ENCODE measurements around the gene PITPNB.

The PITPNB gene

DNA sequence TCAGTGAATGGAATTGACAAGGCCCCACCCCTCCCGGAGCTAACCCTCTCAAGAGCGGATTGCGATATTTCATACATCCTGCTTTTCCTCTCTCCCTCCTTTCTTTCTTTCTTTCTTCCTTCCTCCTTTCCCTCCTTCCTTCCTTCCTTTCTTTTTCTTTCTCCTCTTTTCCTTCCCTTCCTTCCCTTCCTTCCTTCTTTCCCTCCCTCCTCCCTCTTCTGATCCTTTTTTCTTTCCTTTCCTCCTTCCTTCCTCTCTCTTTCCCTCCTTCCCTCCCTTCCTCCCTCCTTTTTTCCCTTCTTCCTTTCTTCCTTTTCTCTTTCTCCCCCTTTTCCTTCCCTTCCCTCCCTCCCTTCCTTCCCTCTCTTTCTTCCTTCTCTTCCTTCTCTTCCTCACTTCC lies 102.5 kb downstream of the PITPNB start:
- H3K9me3 ChIP-seq (ENCODE audit: control insufficient read depth, low read length) = no peaks in the 10 kb centered on the region
- no peak overlapping the region for H3K27ac ChIP-seq (ENCODE audit: insufficient read depth, low read depth, low read length, poor library complexity, severe bottlenecking)
- H3K27me3 ChIP-seq (ENCODE audit: control insufficient read depth, insufficient read depth, low read length, poor library complexity, severe bottlenecking) = no peaks in the 10 kb centered on the region
- WGBS, 2 experiments = 93 to 94% methylated on average over 3 of the region's 3 CpGs
- no peaks in the 10 kb centered on the region for H3K36me3 ChIP-seq (ENCODE audit: control insufficient read depth, insufficient read depth, low read length)
- peaks cover 5% of the 10 kb centered on the region for H3K4me1 ChIP-seq (ENCODE audit: control insufficient read depth, insufficient read depth, low read length)
- no peak overlapping the region for H3K4me3 ChIP-seq (ENCODE audit: insufficient read depth, low read depth, low read length)

DNA sequence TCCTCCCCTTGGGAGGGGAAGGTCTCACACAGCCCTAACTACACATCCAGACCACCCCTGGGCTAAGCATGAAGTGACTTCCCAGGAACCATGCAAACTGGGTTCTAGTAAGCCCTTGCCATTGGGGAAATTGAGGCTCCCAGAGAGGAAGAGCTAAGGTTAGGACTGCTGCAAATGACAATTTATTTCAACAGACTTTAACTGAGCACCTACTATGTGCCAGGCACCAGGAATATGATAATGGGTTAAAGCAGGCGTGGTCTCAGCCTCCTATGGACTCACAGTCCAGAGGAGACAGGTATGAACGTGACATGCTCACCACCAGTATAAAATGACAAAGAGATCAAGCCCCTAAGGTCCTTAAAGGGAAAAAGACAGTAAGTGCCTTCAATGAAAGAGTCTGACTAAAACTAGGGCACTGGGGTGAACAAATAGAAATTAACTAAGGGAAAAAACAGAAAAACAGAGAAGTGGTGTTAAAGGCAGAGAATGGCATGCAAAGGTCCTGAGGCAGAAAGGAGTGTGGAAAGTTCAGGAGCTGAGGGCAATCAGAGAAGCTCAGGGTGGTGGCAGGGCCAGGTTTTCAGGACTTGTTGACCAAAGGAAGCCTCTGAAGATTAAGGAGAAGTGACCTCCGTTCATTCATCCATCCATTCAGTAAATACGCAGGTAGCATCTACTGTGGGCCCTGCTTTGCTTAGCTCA lies 103.1 kb downstream of the PITPNB start:
- Histone ChIP-seq H3K9me3 (ENCODE audit: control insufficient read depth, low read length) (no peaks in the 10 kb centered on the region), H3K4me3 (ENCODE audit: insufficient read depth, low read depth, low read length) (no peak overlapping the region), H3K4me1 (ENCODE audit: control insufficient read depth, insufficient read depth, low read length) (peaks cover 2% of the 10 kb centered on the region), H3K27ac (ENCODE audit: insufficient read depth, low read depth, low read length, poor library complexity, severe bottlenecking) (no peak overlapping the region), H3K27me3 (ENCODE audit: control insufficient read depth, insufficient read depth, low read length, poor library complexity, severe bottlenecking) (no peaks in the 10 kb centered on the region), H3K36me3 (ENCODE audit: control insufficient read depth, insufficient read depth, low read length) (no peaks in the 10 kb centered on the region)
- WGBS, 2 experiments = 87 to 92% methylated on average over 4 of the region's 4 CpGs

DNA sequence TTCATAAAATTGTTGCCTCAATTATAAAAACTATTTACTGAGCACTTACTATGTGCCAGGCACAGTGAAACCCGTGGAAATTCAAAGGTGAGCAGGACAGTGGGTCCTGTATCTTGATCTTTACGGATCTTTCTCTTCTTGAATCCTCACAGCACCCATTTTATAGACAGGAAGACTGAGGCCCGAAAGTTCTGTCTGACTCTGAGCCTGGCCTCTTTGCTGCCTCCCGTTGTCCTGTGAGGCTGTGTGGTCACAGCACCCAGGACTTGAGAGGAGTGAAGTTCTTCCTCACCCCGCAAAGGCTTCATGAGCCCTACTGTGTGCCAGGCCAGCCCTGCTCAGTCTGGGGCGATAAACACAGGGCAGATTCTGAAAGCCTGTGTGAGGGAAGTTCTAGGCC lies 104.1 kb downstream of the PITPNB start:
- Histone ChIP-seq H3K27ac (ENCODE audit: insufficient read depth, low read depth, low read length, poor library complexity, severe bottlenecking) (no peak overlapping the region), H3K4me3 (ENCODE audit: insufficient read depth, low read depth, low read length) (no peak overlapping the region), H3K4me1 (ENCODE audit: control insufficient read depth, insufficient read depth, low read length) (peaks cover 8% of the 10 kb centered on the region), H3K27me3 (ENCODE audit: control insufficient read depth, insufficient read depth, low read length, poor library complexity, severe bottlenecking) (no peaks in the 10 kb centered on the region), H3K9me3 (ENCODE audit: control insufficient read depth, low read length) (no peaks in the 10 kb centered on the region), H3K36me3 (ENCODE audit: control insufficient read depth, insufficient read depth, low read length) (no peaks in the 10 kb centered on the region)
- WGBS, 2 experiments = 87 to 92% methylated on average over 6 of the region's 6 CpGs

- H3K9me3 ChIP-seq (ENCODE audit: control insufficient read depth, low read length) = no peaks in the 10 kb centered on the region
- H3K27me3 ChIP-seq (ENCODE audit: control insufficient read depth, insufficient read depth, low read length, poor library complexity, severe bottlenecking) = no peaks in the 10 kb centered on the region
- H3K27ac ChIP-seq (ENCODE audit: insufficient read depth, low read depth, low read length, poor library complexity, severe bottlenecking) = no peak overlapping the region
- WGBS, 2 experiments = 89% methylated on average over 3 of the region's 3 CpGs
- no peaks in the 10 kb centered on the region for H3K36me3 ChIP-seq (ENCODE audit: control insufficient read depth, insufficient read depth, low read length)
- H3K4me3 ChIP-seq (ENCODE audit: insufficient read depth, low read depth, low read length) = no peak overlapping the region
- peaks cover 11% of the 10 kb centered on the region for H3K4me1 ChIP-seq (ENCODE audit: control insufficient read depth, insufficient read depth, low read length)
Observed at GRCh38 chr22:27811778-27812177, 107.3 kb downstream of the PITPNB start.

GRCh38 chr22:27810609-27811151 lies 108.4 kb downstream of the PITPNB start:
- no peak overlapping the region for H3K27ac ChIP-seq (ENCODE audit: insufficient read depth, low read depth, low read length, poor library complexity, severe bottlenecking)
- no peaks in the 10 kb centered on the region for H3K27me3 ChIP-seq (ENCODE audit: control insufficient read depth, insufficient read depth, low read length, poor library complexity, severe bottlenecking)
- no peaks in the 10 kb centered on the region for H3K36me3 ChIP-seq (ENCODE audit: control insufficient read depth, insufficient read depth, low read length)
- WGBS, 2 experiments = 41 to 43% methylated on average over 15 of the region's 15 CpGs
- no peak overlapping the region for H3K4me3 ChIP-seq (ENCODE audit: insufficient read depth, low read depth, low read length)
- H3K4me1 ChIP-seq (ENCODE audit: control insufficient read depth, insufficient read depth, low read length) = peaks cover 11% of the 10 kb centered on the region
- H3K9me3 ChIP-seq (ENCODE audit: control insufficient read depth, low read length) = no peaks in the 10 kb centered on the region

GRCh38 chr22:27809700-27810608 lies 109.1 kb downstream of the PITPNB start:
- Histone ChIP-seq H3K4me1 (ENCODE audit: control insufficient read depth, insufficient read depth, low read length) (peaks cover 11% of the 10 kb centered on the region), H3K9me3 (ENCODE audit: control insufficient read depth, low read length) (no peaks in the 10 kb centered on the region), H3K27ac (ENCODE audit: insufficient read depth, low read depth, low read length, poor library complexity, severe bottlenecking) (no peak overlapping the region), H3K4me3 (ENCODE audit: insufficient read depth, low read depth, low read length) (no peak overlapping the region), H3K27me3 (ENCODE audit: control insufficient read depth, insufficient read depth, low read length, poor library complexity, severe bottlenecking) (no peaks in the 10 kb centered on the region), H3K36me3 (ENCODE audit: control insufficient read depth, insufficient read depth, low read length) (no peaks in the 10 kb centered on the region)
- WGBS, 2 experiments = 58 to 69% methylated on average over 15 to 17 of the region's 17 CpGs

DNA sequence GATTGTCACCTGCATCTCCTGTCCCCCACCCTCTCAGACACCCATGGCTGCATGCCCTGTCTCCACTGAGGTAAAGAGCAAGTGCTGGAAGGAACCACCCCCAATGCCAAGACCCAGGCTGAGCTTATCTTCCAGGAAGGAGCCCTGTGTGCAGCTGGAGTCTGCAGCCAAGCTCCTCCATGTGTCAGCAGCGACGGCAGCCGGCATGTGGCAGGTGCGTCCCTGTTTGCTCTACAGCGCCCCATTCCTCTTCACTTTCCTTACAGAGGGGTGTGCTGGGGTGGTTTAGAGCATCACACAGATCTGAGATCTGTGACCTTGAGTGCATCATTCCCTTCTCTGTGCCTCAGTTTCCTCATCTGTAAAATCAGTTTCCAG lies 109.8 kb downstream of the PITPNB start:
- no peak overlapping the region for H3K4me3 ChIP-seq (ENCODE audit: insufficient read depth, low read depth, low read length)
- H3K4me1 ChIP-seq (ENCODE audit: control insufficient read depth, insufficient read depth, low read length) = peaks cover 17% of the 10 kb centered on the region
- no peaks in the 10 kb centered on the region for H3K9me3 ChIP-seq (ENCODE audit: control insufficient read depth, low read length)
- H3K36me3 ChIP-seq (ENCODE audit: control insufficient read depth, insufficient read depth, low read length) = no peaks in the 10 kb centered on the region
- H3K27ac ChIP-seq (ENCODE audit: insufficient read depth, low read depth, low read length, poor library complexity, severe bottlenecking) = no peak overlapping the region
- H3K27me3 ChIP-seq (ENCODE audit: control insufficient read depth, insufficient read depth, low read length, poor library complexity, severe bottlenecking) = no peaks in the 10 kb centered on the region
- WGBS, 2 experiments = 73 to 76% methylated on average over 5 of the region's 5 CpGs

DNA sequence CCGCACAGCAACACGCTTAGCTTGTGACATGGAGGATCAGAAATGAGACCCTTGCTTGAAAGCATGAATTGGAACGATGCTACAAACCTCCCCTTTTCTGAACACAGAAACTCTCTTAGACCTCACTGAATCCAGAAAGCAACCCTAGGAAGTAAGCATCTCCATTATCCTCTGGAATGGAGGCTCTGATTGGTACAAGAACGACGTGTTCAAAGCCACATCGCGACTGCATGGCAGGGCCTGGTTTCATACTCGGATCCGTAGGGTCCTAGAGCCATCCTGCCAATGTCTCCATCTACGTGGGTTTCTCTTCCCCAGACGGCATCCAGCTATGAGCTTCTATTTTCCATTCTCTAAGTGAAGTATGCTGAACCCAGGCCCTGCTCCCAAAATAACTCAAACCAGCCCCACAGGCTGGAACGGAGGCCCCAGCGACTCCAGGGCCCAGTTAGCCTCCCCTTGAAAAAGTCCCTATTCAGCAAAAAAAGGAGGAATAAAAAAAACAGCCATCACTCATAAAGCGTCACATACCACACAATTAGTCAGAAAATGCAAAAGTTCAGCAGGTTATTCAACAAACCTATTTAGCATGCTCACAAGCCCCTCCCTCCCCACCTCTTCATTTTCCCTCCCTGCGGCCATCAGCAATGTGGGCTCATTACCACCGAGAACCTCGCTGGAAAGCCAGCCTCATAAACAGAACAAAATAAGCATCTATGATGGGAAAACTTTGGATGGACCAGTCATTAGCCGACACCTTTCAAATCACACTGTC lies 110.4 kb downstream of the PITPNB start:
- 77 to 79% methylated on average over 18 of the region's 18 CpGs for WGBS, 2 experiments
- H3K36me3 ChIP-seq (ENCODE audit: control insufficient read depth, insufficient read depth, low read length) = no peaks in the 10 kb centered on the region
- peaks cover 17% of the 10 kb centered on the region for H3K4me1 ChIP-seq (ENCODE audit: control insufficient read depth, insufficient read depth, low read length)
- no peak overlapping the region for H3K4me3 ChIP-seq (ENCODE audit: insufficient read depth, low read depth, low read length)
- no peaks in the 10 kb centered on the region for H3K27me3 ChIP-seq (ENCODE audit: control insufficient read depth, insufficient read depth, low read length, poor library complexity, severe bottlenecking)
- no peak overlapping the region for H3K27ac ChIP-seq (ENCODE audit: insufficient read depth, low read depth, low read length, poor library complexity, severe bottlenecking)
- H3K9me3 ChIP-seq (ENCODE audit: control insufficient read depth, low read length) = no peaks in the 10 kb centered on the region

GRCh38 chr22:27805841-27806240 lies 113.2 kb downstream of the PITPNB start:
- H3K27ac ChIP-seq (ENCODE audit: insufficient read depth, low read depth, low read length, poor library complexity, severe bottlenecking) = no peak overlapping the region
- no peak overlapping the region for H3K4me3 ChIP-seq (ENCODE audit: insufficient read depth, low read depth, low read length)
- H3K4me1 ChIP-seq (ENCODE audit: control insufficient read depth, insufficient read depth, low read length) = peaks cover 29% of the 10 kb centered on the region
- no peaks in the 10 kb centered on the region for H3K36me3 ChIP-seq (ENCODE audit: control insufficient read depth, insufficient read depth, low read length)
- no peaks in the 10 kb centered on the region for H3K27me3 ChIP-seq (ENCODE audit: control insufficient read depth, insufficient read depth, low read length, poor library complexity, severe bottlenecking)
- 92 to 94% methylated on average over 7 of the region's 7 CpGs for WGBS, 2 experiments
- no peaks in the 10 kb centered on the region for H3K9me3 ChIP-seq (ENCODE audit: control insufficient read depth, low read length)

Data from ectodermal cell (in vitro differentiated cells).